GM19463 (cell line): ENCODE data around the gene RTTN.
"Not testable (repeated sequence)": the region's sequence is repeated elsewhere in the genome, so short reads cannot be mapped to it uniquely, and the experiment has no call there.

Source experiments
- ATAC-seq: cut with Tn5 transposase; IDR thresholded peaks from one replicate; pipeline ENCODE4 v1.9.1; 2021; ENCODE audit warnings: mild to moderate bottlenecking, moderate library complexity; ENCODE audit not compliant: unreplicated experiment

Gene RTTN

GRCh38 chr18:70205421-70206397 lies at the start of gene RTTN:
RTTN (minus strand) TSS chr18:70205687; CDS start chr18:70205658, 29 bp downstream.
- peak; percentile 96 for ATAC-seq

GRCh38 chr18:70250781-70251180 lies 45.3 kb upstream of the RTTN start:
- ATAC-seq, result no peak

- ATAC-seq, result not testable (repeated sequence)
Measured at GRCh38 chr18:70249861-70250260, 44.4 kb upstream of the RTTN start.

- ATAC-seq, result no peak
Measured at GRCh38 chr18:70249118-70249517, 43.6 kb upstream of the RTTN start.

GRCh38 chr18:70246061-70246466 lies 40.6 kb upstream of the RTTN start:
- no peak for ATAC-seq

GRCh38 chr18:70243131-70243929 lies 37.8 kb upstream of the RTTN start:
- no peak for ATAC-seq

- not testable (repeated sequence) for ATAC-seq
Measured at GRCh38 chr18:70236921-70237320, 31.4 kb upstream of the RTTN start.

GRCh38 chr18:70235478-70235877 lies 30.0 kb upstream of the RTTN start:
- no peak for ATAC-seq

- no peak for ATAC-seq
Measured at GRCh38 chr18:70234667-70235459, 29.4 kb upstream of the RTTN start.

GRCh38 chr18:70233974-70234373 lies 28.5 kb upstream of the RTTN start:
- no peak for ATAC-seq

- ATAC-seq, result no peak
Measured at GRCh38 chr18:70232261-70232660, 26.8 kb upstream of the RTTN start.

GRCh38 chr18:70229639-70230038 lies 24.2 kb upstream of the RTTN start:
- no peak for ATAC-seq

- no peak for ATAC-seq
Measured at GRCh38 chr18:70228536-70228935, 23.0 kb upstream of the RTTN start.

- no peak for ATAC-seq
Measured at GRCh38 chr18:70227438-70227837, 22.0 kb upstream of the RTTN start.

GRCh38 chr18:70221915-70222278 lies 16.4 kb upstream of the RTTN start:
- ATAC-seq, result no peak

- ATAC-seq, result no peak
Measured at GRCh38 chr18:70221156-70221914, 15.8 kb upstream of the RTTN start.

GRCh38 chr18:70220628-70221027 lies 15.1 kb upstream of the RTTN start:
- no peak for ATAC-seq

- no peak for ATAC-seq
Measured at GRCh38 chr18:70219688-70220087, 14.2 kb upstream of the RTTN start.

GRCh38 chr18:70216788-70217187 lies 11.3 kb upstream of the RTTN start:
- no peak for ATAC-seq

- no peak for ATAC-seq
Measured at GRCh38 chr18:70207181-70207580, 1.7 kb upstream of the RTTN start.
